Measurements from ENCODE around the gene NSRP1. TPM values are rescaled to one million over a fixed set of nuclear protein-coding genes. Genes with fewer than 3 reads are reported as not detected.

The NSRP1 gene
- total and polyA plus RNA-seq, 2 of the 8 experiments (the other 6 are each of a cell fraction or from before 2014, with no cell fraction given) = 6.1 to 22.4 TPM

DNA sequence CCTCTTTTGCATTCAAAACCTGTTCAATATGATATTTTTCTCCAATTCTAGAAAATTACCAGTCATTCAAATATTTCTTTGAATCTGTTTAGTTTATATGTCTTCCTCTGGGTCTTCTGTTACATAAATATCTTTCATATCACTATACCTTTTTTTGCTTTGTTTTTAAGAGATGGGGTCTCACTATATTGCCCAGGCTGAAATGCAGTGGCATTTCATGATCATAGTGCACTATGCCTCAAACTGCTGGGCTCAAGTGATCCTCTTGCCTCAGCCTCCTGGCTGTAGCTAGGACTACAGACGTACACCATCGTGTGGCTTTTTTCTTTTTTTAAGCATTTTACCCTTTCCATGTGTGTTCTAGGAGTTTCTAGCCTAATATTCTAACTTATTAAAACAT lies 38.8 kb downstream of the NSRP1 start:
- Histone ChIP-seq H3K9me3 (ENCODE audit: insufficient read depth in 2 of 2, low read depth in 1 of 2, low read length in 1 of 2) (no peaks in the 10 kb centered on the region), H3K36me3 (ENCODE audit: control insufficient read depth in 2 of 4, insufficient read depth in 4 of 4, low read length in 3 of 4) (peaks cover 0 to 4% (median 2%) of the 10 kb centered on the region in 4 experiments; a peak in 2 of 8 replicates), H3K56ac (replicated peaks; ENCODE audit: insufficient read length, low read depth, low read length) (no peak overlapping the region), H3K79me1 (ENCODE audit: low read depth, low read length) (peaks cover 3% of the 10 kb centered on the region; the same call in 1 of the 2 replicates), H3K18ac (ENCODE audit: extremely low read depth, low read length) (no peak overlapping the region), H2BK120ac (replicated peaks; ENCODE audit: low read depth, low read length) (no peak overlapping the region), H3K23ac (ENCODE audit: insufficient read length) (no peak overlapping the region), H3K4me3 (ENCODE audit: extremely low read depth in 1 of 4, insufficient read depth in 2 of 4, low read depth in 3 of 4, low read length in 4 of 4) (no peak overlapping the region), H2BK12ac (ENCODE audit: low read depth, low read length) (no peak overlapping the region), H3K27me3 (replicated peaks in 1 of 4; ENCODE audit: control insufficient read depth in 3 of 4, extremely low read depth in 1 of 4, insufficient read depth in 3 of 4, low read length in 3 of 4) (no peaks in the 10 kb centered on the region), H3K23me2 (ENCODE audit: low read depth, low read length) (no peaks in the 10 kb centered on the region), H2BK5ac (ENCODE audit: low read depth, low read length) (no peak overlapping the region), H2BK20ac (ENCODE audit: low read length) (no peak overlapping the region), H4K8ac (ENCODE audit: extremely low read depth, insufficient read depth, low read length) (no peak overlapping the region), H2AFZ (ENCODE audit: low read length) (no peak overlapping the region), H3K27ac (ENCODE audit: low read depth, low read length) (no peak overlapping the region), H4K20me1 (replicated peaks in 1 of 2; ENCODE audit: control insufficient read depth in 1 of 2, insufficient read depth in 2 of 2, low read length in 2 of 2) (no peaks in the 10 kb centered on the region), H3K9ac (replicated peaks in 1 of 4; ENCODE audit: extremely low read depth in 1 of 4, low read depth in 3 of 4, low read length in 3 of 4) (no peak overlapping the region), H3K14ac (ENCODE audit: insufficient read length) (no peak overlapping the region), H3K4me2 (ENCODE audit: insufficient read depth in 1 of 2, low read depth in 2 of 2, low read length in 2 of 2) (no peak overlapping the region), H2BK15ac (ENCODE audit: low read length) (no peak overlapping the region), H4K5ac (ENCODE audit: insufficient read length, low read depth, low read length) (no peak overlapping the region), H3K4me1 (replicated peaks in 1 of 4; ENCODE audit: control insufficient read depth in 3 of 4, insufficient read depth in 4 of 4, low read length in 3 of 4) (no peaks in the 10 kb centered on the region), H4K91ac (replicated peaks; ENCODE audit: insufficient read length, low read length) (no peak overlapping the region), H3K79me2 (ENCODE audit: control insufficient read depth in 1 of 2, insufficient read depth in 2 of 2, low read length in 2 of 2) (peaks cover 0 to 48% of the 10 kb centered on the region in 2 experiments; a peak in 2 of 4 replicates), H2AK5ac (ENCODE audit: low read depth, low read length) (no peak overlapping the region), H3K4ac (replicated peaks; ENCODE audit: insufficient read length, low read depth, low read length) (no peak overlapping the region)
- ChIA-PET CTCF (ENCODE audit: partially characterized antibody) (interaction anchor here (1.3 kb wide), 1 partner anchor 32 kb away, joined by 3 read pairs; no protein-coding TSS in a partner anchor), POLR2A (ENCODE audit: partially characterized antibody) (no interaction called here)
- TF ChIP-seq BACH1 (IDR thresholded peaks at IDR 0.05; ENCODE audit: low read length) = no peak
- no peak for TF ChIP-seq EZH2 (IDR thresholded peaks at IDR 0.05; ENCODE audit: low read depth, low read length, severe bottlenecking)
- TF ChIP-seq TCF12 (IDR thresholded peaks at IDR 0.05; ENCODE audit: low read depth, low read length) = no peak
- no peak for TF ChIP-seq CBX5 (IDR thresholded peaks at IDR 0.05; ENCODE audit: low read depth, low read length)
- no peak for TF ChIP-seq ZNF274 (IDR thresholded peaks at IDR 0.05; ENCODE audit: borderline replicate concordance, extremely low read depth, low read length)
- TF ChIP-seq KDM4A (IDR thresholded peaks at IDR 0.05; ENCODE audit: low read depth, low read length, severe bottlenecking) = no peak
- WGBS, 2 experiments (ENCODE audit: extremely low coverage in 1 of 2, insufficient coverage in 1 of 2, insufficient read length in 1 of 2, insufficient replicate concordance in 2 of 2, low coverage in 1 of 2, low lambda C conversion rate in 2 of 2, missing lambda C conversion rate in 1 of 2) = 86% methylated on average over 2 of the region's 2 CpGs; no CpG with 5 or more reads in 1 of the 2 experiments
- DNase-seq (ENCODE audit: low read depth in 1 of 2, low spot score in 2 of 2) (no peak), FAIRE-seq (no peak)
